WTC11 (cell line): Measurements from ENCODE around the gene MAPRE2. TPM values are rescaled to one million over a fixed set of nuclear protein-coding genes. Genes with fewer than 3 reads are reported as not detected.

ENCODE experiments used
- ATAC-seq: fragments of 200-7000 bp; cut with Tn5 transposase; 2 replicates; pipeline ENCODE4 v1.10.0; 2021; ENCODE audit warnings: mild to moderate bottlenecking, moderate library complexity
- CTCF ChIA-PET: fragments of 300-600 bp; sonication (Branson Sonifier 250); formaldehyde crosslinking; loops from one replicate; lab custom pipeline; 2021; ENCODE audit warnings: antibody characterized with exemption; lab: Charles Lee
- POLR2A ChIA-PET: fragments of 350-600 bp; sonication (Branson Sonifier 250); formaldehyde crosslinking; loops from one replicate; lab custom pipeline; 2021; ENCODE audit warnings: antibody characterized with exemption; lab: Charles Lee
- DNase-seq: peaks from one replicate; pipeline ENCODE4 v3.0.0; 2021; ENCODE audit warnings: low spot score
- H3K27ac Mint-ChIP-seq: 2 replicates; pipeline ENCODE4 v1.8.0; 2021; ENCODE audit warnings: mixed read lengths
- H3K27me3 Mint-ChIP-seq: 2 replicates; pipeline ENCODE4 v1.8.0; 2021; ENCODE audit warnings: low read depth, mild to moderate bottlenecking, moderate library complexity, mixed read lengths
- H3K36me3 Mint-ChIP-seq: 2 replicates; pipeline ENCODE4 v1.8.0; 2021; ENCODE audit warnings: mixed read lengths
- H3K4me1 Mint-ChIP-seq: 2 replicates; pipeline ENCODE4 v1.8.0; 2022; ENCODE audit warnings: mixed read lengths
- H3K4me3 Mint-ChIP-seq: 2 replicates; pipeline ENCODE4 v1.8.0; 2021; ENCODE audit warnings: mild to moderate bottlenecking, moderate library complexity, mixed read lengths
- H3K9me3 Mint-ChIP-seq: 2 replicates; pipeline ENCODE4 v1.8.0; 2021; ENCODE audit warnings: mixed read lengths
- CREM ChIP-seq: sonication (generic); formaldehyde crosslinking; IDR thresholded peaks from 2 replicates; pipeline ENCODE4 v1.8.1; 2022; ENCODE audit warnings: mild to moderate bottlenecking, missing genetic modification reagents, moderate library complexity
- ELF4 ChIP-seq: sonication (generic); formaldehyde crosslinking; IDR thresholded peaks from 2 replicates; pipeline ENCODE4 v1.8.1; 2022; ENCODE audit warnings: low read depth, mild to moderate bottlenecking, moderate library complexity, missing genetic modification reagents
- ERG ChIP-seq: fragments of 250-450 bp; sonication (Bioruptor Pico); IDR thresholded peaks from 2 replicates; pipeline ENCODE4 v1.8.0; 2021; ENCODE audit warnings: mild to moderate bottlenecking
- ESRRA ChIP-seq: sonication (generic); formaldehyde crosslinking; IDR thresholded peaks from 2 replicates; pipeline ENCODE4 v1.8.1; 2022; ENCODE audit warnings: mild to moderate bottlenecking, missing genetic modification reagents, borderline replicate concordance
- ETV6 ChIP-seq: sonication (generic); formaldehyde crosslinking; IDR thresholded peaks from 2 replicates; pipeline ENCODE4 v1.8.1; 2022; ENCODE audit warnings: mild to moderate bottlenecking, missing genetic modification reagents
- FOXK1 ChIP-seq: sonication (generic); formaldehyde crosslinking; IDR thresholded peaks from 2 replicates; pipeline ENCODE4 v1.8.0; 2022; ENCODE audit warnings: mild to moderate bottlenecking, moderate library complexity, missing genetic modification reagents
- FOXP1 ChIP-seq: sonication (generic); formaldehyde crosslinking; IDR thresholded peaks from 2 replicates; pipeline ENCODE4 v1.8.0; 2022; ENCODE audit warnings: missing genetic modification reagents, mild to moderate bottlenecking, moderate library complexity, borderline replicate concordance
- GABPB1 ChIP-seq: sonication (generic); formaldehyde crosslinking; IDR thresholded peaks from 2 replicates; pipeline ENCODE4 v1.8.1; 2023; ENCODE audit warnings: mild to moderate bottlenecking, missing genetic modification reagents
- GRHL2 ChIP-seq: fragments of 250-450 bp; sonication (Bioruptor Pico); IDR thresholded peaks from 2 replicates; pipeline ENCODE4 v1.8.0; 2022; ENCODE audit warnings: mild to moderate bottlenecking, moderate library complexity; ENCODE audit not compliant: insufficient replicate concordance, severe bottlenecking
- GTF2I ChIP-seq: fragments of 250-450 bp; sonication (Bioruptor Pico); conservative IDR thresholded peaks from 2 replicates; pipeline ENCODE4 v1.4.0; 2021; ENCODE audit warnings: mild to moderate bottlenecking
- MXD4 ChIP-seq: fragments of 250-450 bp; sonication (Bioruptor Pico); IDR thresholded peaks from 2 replicates; pipeline ENCODE4 v1.8.0; 2021; ENCODE audit warnings: mild to moderate bottlenecking, moderate library complexity, borderline replicate concordance
- NFATC4 ChIP-seq: fragments of 250-450 bp; sonication (Bioruptor Pico); IDR thresholded peaks from 2 replicates; pipeline ENCODE4 v1.9.0; 2021; ENCODE audit warnings: mild to moderate bottlenecking
- NFE2L1 ChIP-seq: sonication (generic); formaldehyde crosslinking; IDR thresholded peaks from 2 replicates; pipeline ENCODE4 v1.8.1; 2023; ENCODE audit warnings: missing genetic modification reagents
- NR3C1 ChIP-seq: sonication (generic); formaldehyde crosslinking; conservative IDR thresholded peaks from 2 replicates; pipeline ENCODE4 v1.8.1; 2023; ENCODE audit warnings: low read depth, mild to moderate bottlenecking, missing genetic modification reagents
- ZNF671 ChIP-seq: fragments of 250-450 bp; sonication (Bioruptor Pico); IDR thresholded peaks from 2 replicates; pipeline ENCODE4 v1.8.0; 2021; ENCODE audit warnings: mild to moderate bottlenecking
- total RNA-seq: library from RNA; stranded (reverse); gene quantifications from 3 replicates; pipeline ENCODE4 v1.2.3, GENCODE V29; 2021
- TF ChIP-seq, protein P1 (sequence below): sonication (generic); formaldehyde crosslinking; IDR thresholded peaks from 2 replicates; pipeline ENCODE4 v1.8.1; 2022; ENCODE audit warnings: low read depth, mild to moderate bottlenecking, moderate library complexity, missing genetic modification reagents, borderline replicate concordance
- TF ChIP-seq, protein P2 (sequence below): sonication (generic); formaldehyde crosslinking; IDR thresholded peaks from 2 replicates; pipeline ENCODE4 v1.8.1; 2022; ENCODE audit warnings: mild to moderate bottlenecking, missing genetic modification reagents, moderate library complexity, borderline replicate concordance
- TF ChIP-seq, protein P3 (sequence below): fragments of 250-450 bp; sonication (Bioruptor Pico); IDR thresholded peaks from 2 replicates; pipeline ENCODE4 v1.9.0; 2021; ENCODE audit warnings: mild to moderate bottlenecking
- TF ChIP-seq, protein P4 (sequence below): sonication (generic); formaldehyde crosslinking; IDR thresholded peaks from 2 replicates; pipeline ENCODE4 v1.8.1; 2023; ENCODE audit warnings: mild to moderate bottlenecking, missing genetic modification reagents
- TF ChIP-seq, protein P5 (sequence below): sonication (generic); formaldehyde crosslinking; IDR thresholded peaks from 2 replicates; pipeline ENCODE4 v1.8.0; 2023; ENCODE audit warnings: missing genetic modification reagents
- TF ChIP-seq, protein P6 (sequence below): sonication (generic); formaldehyde crosslinking; IDR thresholded peaks from 2 replicates; pipeline ENCODE4 v1.8.0; 2022; ENCODE audit warnings: mild to moderate bottlenecking, missing genetic modification reagents

The MAPRE2 gene
- total RNA-seq, 1 experiment from 2014 or later: 20.4 TPM

- H3K27ac Mint-ChIP-seq: no peak overlapping the region
- POLR2A ChIA-PET: no interaction called here
These were observed 45.5 kb downstream of the MAPRE2 start for GRCh38 chr18:35086704-35087103.

DNA sequence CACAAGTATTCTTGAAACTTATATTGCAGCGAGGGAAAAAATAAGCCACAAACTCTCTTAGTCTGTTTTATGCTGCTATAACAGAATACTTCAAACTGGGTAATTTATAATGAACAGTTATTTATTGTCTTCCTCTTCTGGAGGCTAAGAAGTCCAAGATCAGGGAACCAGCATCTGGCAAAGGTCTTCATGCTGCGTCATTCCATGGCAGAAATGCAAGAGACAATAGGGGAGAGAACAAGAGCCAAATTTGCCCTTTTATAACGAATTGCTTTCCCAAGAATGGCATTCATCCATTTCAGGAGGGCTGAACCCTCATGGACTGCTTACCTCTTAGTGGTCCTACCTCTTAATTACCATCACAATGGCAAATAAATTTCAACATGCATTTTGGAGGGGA is 46.5 kb downstream of the MAPRE2 start:
- Mint-ChIP-seq H3K27me3 (no peaks in the 10 kb centered on the region), H3K4me1 (no peaks in the 10 kb centered on the region), H3K36me3 (no peaks in the 10 kb centered on the region), H3K27ac (no peak overlapping the region), H3K9me3 (no peaks in the 10 kb centered on the region), H3K4me3 (no peak overlapping the region)
- CTCF ChIA-PET: no interaction called here
- DNase-seq (no peak), ATAC-seq (no peak)
- POLR2A ChIA-PET: no interaction called here
- no peak for TF ChIP-seq ZNF671 (CRISPR knock-in tag)
- TF ChIP-seq GRHL2 (CRISPR knock-in tag): no peak
- TF ChIP-seq MXD4 (CRISPR knock-in tag): no peak
- TF ChIP-seq ERG (CRISPR knock-in tag): no peak
- no peak for TF ChIP-seq FOXP1
- TF ChIP-seq, protein P1, sequence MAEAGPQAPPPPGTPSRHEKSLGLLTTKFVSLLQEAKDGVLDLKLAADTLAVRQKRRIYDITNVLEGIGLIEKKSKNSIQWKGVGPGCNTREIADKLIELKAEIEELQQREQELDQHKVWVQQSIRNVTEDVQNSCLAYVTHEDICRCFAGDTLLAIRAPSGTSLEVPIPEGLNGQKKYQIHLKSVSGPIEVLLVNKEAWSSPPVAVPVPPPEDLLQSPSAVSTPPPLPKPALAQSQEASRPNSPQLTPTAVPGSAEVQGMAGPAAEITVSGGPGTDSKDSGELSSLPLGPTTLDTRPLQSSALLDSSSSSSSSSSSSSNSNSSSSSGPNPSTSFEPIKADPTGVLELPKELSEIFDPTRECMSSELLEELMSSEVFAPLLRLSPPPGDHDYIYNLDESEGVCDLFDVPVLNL (CRISPR knock-in tag): no peak
- no peak for TF ChIP-seq CREM (CRISPR knock-in tag)
- TF ChIP-seq ESRRA (CRISPR knock-in tag): no peak
- TF ChIP-seq, protein P2, sequence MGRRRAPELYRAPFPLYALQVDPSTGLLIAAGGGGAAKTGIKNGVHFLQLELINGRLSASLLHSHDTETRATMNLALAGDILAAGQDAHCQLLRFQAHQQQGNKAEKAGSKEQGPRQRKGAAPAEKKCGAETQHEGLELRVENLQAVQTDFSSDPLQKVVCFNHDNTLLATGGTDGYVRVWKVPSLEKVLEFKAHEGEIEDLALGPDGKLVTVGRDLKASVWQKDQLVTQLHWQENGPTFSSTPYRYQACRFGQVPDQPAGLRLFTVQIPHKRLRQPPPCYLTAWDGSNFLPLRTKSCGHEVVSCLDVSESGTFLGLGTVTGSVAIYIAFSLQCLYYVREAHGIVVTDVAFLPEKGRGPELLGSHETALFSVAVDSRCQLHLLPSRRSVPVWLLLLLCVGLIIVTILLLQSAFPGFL (CRISPR knock-in tag): no peak
- TF ChIP-seq, protein P3, sequence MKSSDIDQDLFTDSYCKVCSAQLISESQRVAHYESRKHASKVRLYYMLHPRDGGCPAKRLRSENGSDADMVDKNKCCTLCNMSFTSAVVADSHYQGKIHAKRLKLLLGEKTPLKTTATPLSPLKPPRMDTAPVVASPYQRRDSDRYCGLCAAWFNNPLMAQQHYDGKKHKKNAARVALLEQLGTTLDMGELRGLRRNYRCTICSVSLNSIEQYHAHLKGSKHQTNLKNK: no peak
- TF ChIP-seq ELF4 (CRISPR knock-in tag): no peak
- no peak for TF ChIP-seq GABPB1 (CRISPR knock-in tag)
- no peak for TF ChIP-seq NFATC4 (CRISPR knock-in tag)
- TF ChIP-seq, all 79 proteins: peak for 0

More at GRCh38 chr18:35086704-35087103, 45.5 kb downstream of the MAPRE2 start:
- no peaks in the 10 kb centered on the region for H3K4me1 Mint-ChIP-seq
- no peaks in the 10 kb centered on the region for H3K27me3 Mint-ChIP-seq
- CTCF ChIA-PET: no interaction called here
- no peak overlapping the region for H3K4me3 Mint-ChIP-seq
- DNase-seq: no peak
- ATAC-seq: no peak
- H3K9me3 Mint-ChIP-seq: no peaks in the 10 kb centered on the region
- TF ChIP-seq, protein P4, sequence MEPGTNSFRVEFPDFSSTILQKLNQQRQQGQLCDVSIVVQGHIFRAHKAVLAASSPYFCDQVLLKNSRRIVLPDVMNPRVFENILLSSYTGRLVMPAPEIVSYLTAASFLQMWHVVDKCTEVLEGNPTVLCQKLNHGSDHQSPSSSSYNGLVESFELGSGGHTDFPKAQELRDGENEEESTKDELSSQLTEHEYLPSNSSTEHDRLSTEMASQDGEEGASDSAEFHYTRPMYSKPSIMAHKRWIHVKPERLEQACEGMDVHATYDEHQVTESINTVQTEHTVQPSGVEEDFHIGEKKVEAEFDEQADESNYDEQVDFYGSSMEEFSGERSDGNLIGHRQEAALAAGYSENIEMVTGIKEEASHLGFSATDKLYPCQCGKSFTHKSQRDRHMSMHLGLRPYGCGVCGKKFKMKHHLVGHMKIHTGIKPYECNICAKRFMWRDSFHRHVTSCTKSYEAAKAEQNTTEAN: no peak
- no peak for TF ChIP-seq ERG (CRISPR knock-in tag)
- TF ChIP-seq, protein P5, sequence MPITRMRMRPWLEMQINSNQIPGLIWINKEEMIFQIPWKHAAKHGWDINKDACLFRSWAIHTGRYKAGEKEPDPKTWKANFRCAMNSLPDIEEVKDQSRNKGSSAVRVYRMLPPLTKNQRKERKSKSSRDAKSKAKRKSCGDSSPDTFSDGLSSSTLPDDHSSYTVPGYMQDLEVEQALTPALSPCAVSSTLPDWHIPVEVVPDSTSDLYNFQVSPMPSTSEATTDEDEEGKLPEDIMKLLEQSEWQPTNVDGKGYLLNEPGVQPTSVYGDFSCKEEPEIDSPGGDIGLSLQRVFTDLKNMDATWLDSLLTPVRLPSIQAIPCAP (CRISPR knock-in tag): no peak
- TF ChIP-seq, protein P6, sequence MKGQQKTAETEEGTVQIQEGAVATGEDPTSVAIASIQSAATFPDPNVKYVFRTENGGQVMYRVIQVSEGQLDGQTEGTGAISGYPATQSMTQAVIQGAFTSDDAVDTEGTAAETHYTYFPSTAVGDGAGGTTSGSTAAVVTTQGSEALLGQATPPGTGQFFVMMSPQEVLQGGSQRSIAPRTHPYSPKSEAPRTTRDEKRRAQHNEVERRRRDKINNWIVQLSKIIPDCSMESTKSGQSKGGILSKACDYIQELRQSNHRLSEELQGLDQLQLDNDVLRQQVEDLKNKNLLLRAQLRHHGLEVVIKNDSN (CRISPR knock-in tag): no peak
- TF ChIP-seq NFE2L1 (CRISPR knock-in tag): no peak
- TF ChIP-seq GTF2I (CRISPR knock-in tag): no peak
- no peak for TF ChIP-seq ETV6 (CRISPR knock-in tag)
- no peak for TF ChIP-seq NR3C1 (CRISPR knock-in tag)
- no peak for TF ChIP-seq FOXK1 (CRISPR knock-in tag)
- no peaks in the 10 kb centered on the region for H3K36me3 Mint-ChIP-seq
